Stimulated activated CD4-positive, alpha-beta T cell treated with anti-CD3 and anti-CD28 coated beads, Interleukin-12 subunit alpha, Interleukin-12 subunit beta, amount 100 ng/mL, for 48 hours (primary cell): ENCODE results near the gene TBC1D4.
"Not testable (repeated sequence)": the region's sequence is repeated elsewhere in the genome, so short reads cannot be mapped to it uniquely, and the experiment has no call there.

ENCODE experiments used
- DNase-seq, 3 donors: peaks; one replicate each; pipeline ENCODE4 v3.0.0-alpha.2; 2020; ENCODE audit warnings: low read depth in 2 of 3, low spot score in 1 of 3

Gene TBC1D4

GRCh38 chr13:75295201-75295600 is 186.8 kb downstream of the TBC1D4 start:
- DNase-seq: no peak

GRCh38 chr13:75294110-75294509 is 187.9 kb downstream of the TBC1D4 start:
- DNase-seq: no peak

GRCh38 chr13:75285310-75285709 is 196.7 kb downstream of the TBC1D4 start:
- no peak for DNase-seq

GRCh38 chr13:75279834-75280369 is 202.1 kb downstream of the TBC1D4 start:
- DNase-seq: no peak

GRCh38 chr13:75273695-75274094 is 208.3 kb downstream of the TBC1D4 start:
- not testable (repeated sequence) for DNase-seq

- no peak for DNase-seq
Observed at GRCh38 chr13:75271846-75272245, 210.1 kb downstream of the TBC1D4 start.

GRCh38 chr13:75268481-75268880 is 213.5 kb downstream of the TBC1D4 start:
- not testable (repeated sequence) for DNase-seq

GRCh38 chr13:75264611-75265010 is 217.4 kb downstream of the TBC1D4 start:
- DNase-seq: no peak

GRCh38 chr13:75263741-75264407 is 218.1 kb downstream of the TBC1D4 start:
- DNase-seq: no peak

- DNase-seq: no peak
Observed at GRCh38 chr13:75258159-75258782, 223.7 kb downstream of the TBC1D4 start.

- DNase-seq: no peak
Observed at GRCh38 chr13:75256922-75257321, 225.0 kb downstream of the TBC1D4 start.

GRCh38 chr13:75255653-75256052 is 226.3 kb downstream of the TBC1D4 start:
- no peak for DNase-seq

- no peak for DNase-seq
Observed at GRCh38 chr13:75255147-75255546, 226.8 kb downstream of the TBC1D4 start.

- DNase-seq: no peak
Observed at GRCh38 chr13:75251188-75251587, 230.8 kb downstream of the TBC1D4 start.

GRCh38 chr13:75250526-75251178 is 231.3 kb downstream of the TBC1D4 start:
- no peak for DNase-seq

GRCh38 chr13:75245578-75245977 is 236.4 kb downstream of the TBC1D4 start:
- not testable (repeated sequence) for DNase-seq

- DNase-seq: not testable (repeated sequence)
Observed at GRCh38 chr13:75240240-75240639, 241.7 kb downstream of the TBC1D4 start.

- DNase-seq: no peak
Observed at GRCh38 chr13:75236774-75237173, 245.2 kb downstream of the TBC1D4 start.
